Measurements from ENCODE around the gene PRPSAP1. TPM values are rescaled to one million over a fixed set of nuclear protein-coding genes. Genes with fewer than 3 reads are reported as not detected.

PRPSAP1 gene
- polyA plus RNA-seq, 3 donors = 45.8 to 58.2 (median 51.2) TPM

DNA sequence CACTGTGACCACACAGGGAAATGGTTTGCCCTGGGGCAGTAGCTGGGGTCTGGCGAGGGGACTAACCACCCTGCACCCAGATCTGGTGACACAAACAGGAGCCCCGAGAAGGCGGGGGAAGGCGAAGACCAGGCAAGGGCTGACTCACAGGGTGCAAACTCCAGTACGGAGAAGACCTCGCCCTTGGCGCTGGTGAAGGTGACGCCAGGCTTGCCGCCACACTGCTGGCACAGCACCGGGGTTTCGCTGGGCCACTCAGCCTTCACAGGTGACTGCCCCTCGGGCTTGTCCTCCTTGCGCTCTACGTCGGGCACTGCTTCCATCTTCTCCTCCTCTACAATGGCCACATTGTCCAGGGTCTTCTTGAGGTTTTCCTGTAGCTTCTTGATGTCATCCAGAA, 42.3 kb upstream of the PRPSAP1 start:
- Histone ChIP-seq H3K9ac (ENCODE audit: insufficient read depth, low read length, poor library complexity, severe bottlenecking) (no peak overlapping the region), H4K20me1 (ENCODE audit: insufficient read depth, low read length) (peaks cover 17% of the 10 kb centered on the region), H3K36me3 (replicated peaks in 1 of 2; ENCODE audit: control insufficient read depth in 1 of 2, insufficient read depth in 2 of 2, low read length in 2 of 2) (peaks cover 61 to 86% of the 10 kb centered on the region in 2 donors), H3K27me3 (ENCODE audit: control insufficient read depth in 2 of 2, insufficient read depth in 2 of 2, low read length in 2 of 2) (no peaks in the 10 kb centered on the region), H3K4me2 (replicated peaks; ENCODE audit: extremely low read depth, low read length, poor library complexity, severe bottlenecking) (no peak overlapping the region), H3K4me1 (ENCODE audit: control insufficient read depth in 1 of 2, insufficient read depth in 2 of 2, low read length in 2 of 2) (no peaks in the 10 kb centered on the region), H3K9me3 (replicated peaks in 1 of 2; ENCODE audit: control insufficient read depth in 1 of 2, insufficient read depth in 1 of 2, low read length in 2 of 2) (no peaks in the 10 kb centered on the region), H2AFZ (ENCODE audit: insufficient read depth, low read depth, low read length, poor library complexity, severe bottlenecking) (no peak overlapping the region), H3K79me2 (ENCODE audit: insufficient read depth, low read length) (no peaks in the 10 kb centered on the region), H3K27ac (ENCODE audit: low read depth in 1 of 2, low read length in 2 of 2) (no peak overlapping the region), H3K4me3 (replicated peaks in 1 of 3; ENCODE audit: low read depth in 2 of 3, low read length in 3 of 3) (no peak overlapping the region)
- no peak overlapping the region for H3K27ac Mint-ChIP-seq
- no peaks in the 10 kb centered on the region for H3K9me3 Mint-ChIP-seq
- peaks cover 69 to 95% of the 10 kb centered on the region in 2 donors for H3K36me3 Mint-ChIP-seq
- TF ChIP-seq, protein P1, sequence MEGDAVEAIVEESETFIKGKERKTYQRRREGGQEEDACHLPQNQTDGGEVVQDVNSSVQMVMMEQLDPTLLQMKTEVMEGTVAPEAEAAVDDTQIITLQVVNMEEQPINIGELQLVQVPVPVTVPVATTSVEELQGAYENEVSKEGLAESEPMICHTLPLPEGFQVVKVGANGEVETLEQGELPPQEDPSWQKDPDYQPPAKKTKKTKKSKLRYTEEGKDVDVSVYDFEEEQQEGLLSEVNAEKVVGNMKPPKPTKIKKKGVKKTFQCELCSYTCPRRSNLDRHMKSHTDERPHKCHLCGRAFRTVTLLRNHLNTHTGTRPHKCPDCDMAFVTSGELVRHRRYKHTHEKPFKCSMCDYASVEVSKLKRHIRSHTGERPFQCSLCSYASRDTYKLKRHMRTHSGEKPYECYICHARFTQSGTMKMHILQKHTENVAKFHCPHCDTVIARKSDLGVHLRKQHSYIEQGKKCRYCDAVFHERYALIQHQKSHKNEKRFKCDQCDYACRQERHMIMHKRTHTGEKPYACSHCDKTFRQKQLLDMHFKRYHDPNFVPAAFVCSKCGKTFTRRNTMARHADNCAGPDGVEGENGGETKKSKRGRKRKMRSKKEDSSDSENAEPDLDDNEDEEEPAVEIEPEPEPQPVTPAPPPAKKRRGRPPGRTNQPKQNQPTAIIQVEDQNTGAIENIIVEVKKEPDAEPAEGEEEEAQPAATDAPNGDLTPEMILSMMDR (IDR thresholded peaks at IDR 0.05) = no peak
- no peak for DNase-seq
- no peaks in the 10 kb centered on the region for H3K27me3 Mint-ChIP-seq (ENCODE audit: low read depth in 3 of 3)
- WGBS (ENCODE audit: insufficient coverage) = 97% methylated on average over 15 of the region's 15 CpGs
- H3K4me1 Mint-ChIP-seq = no peaks in the 10 kb centered on the region
- no peak overlapping the region for H3K4me3 Mint-ChIP-seq
- intact Hi-C loops (cut with micrococcal nuclease) = no loop called here

DNA sequence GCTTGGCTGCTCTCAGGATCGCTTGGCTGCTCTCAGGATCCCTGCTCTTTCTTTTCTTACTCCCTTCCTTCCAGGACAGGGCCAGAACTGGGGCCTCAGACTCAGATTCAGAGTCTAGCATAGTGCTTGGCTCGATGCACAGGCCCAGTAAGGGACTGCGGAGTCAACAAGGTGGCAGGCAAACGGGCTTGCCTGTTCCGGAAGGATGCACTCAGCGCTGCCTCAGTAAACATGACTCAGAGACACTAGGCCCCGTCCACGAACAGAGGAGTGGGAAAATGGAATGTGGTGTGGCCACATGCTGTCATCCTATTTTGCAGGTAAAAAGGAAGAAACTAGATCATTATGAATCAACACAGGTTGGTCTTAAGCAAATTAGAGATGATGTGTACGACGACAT, 40.5 kb upstream of the PRPSAP1 start:
- H2AFZ ChIP-seq (ENCODE audit: insufficient read depth, low read depth, low read length, poor library complexity, severe bottlenecking) = no peak overlapping the region
- intact Hi-C loops (cut with micrococcal nuclease) = no loop called here
- DNase-seq = peak in 1 of 3 donors; percentile 1
- no peaks in the 10 kb centered on the region for H3K79me2 ChIP-seq (ENCODE audit: insufficient read depth, low read length)
- Mint-ChIP-seq H3K9me3 (no peaks in the 10 kb centered on the region), H3K27me3 (ENCODE audit: low read depth in 3 of 3) (no peaks in the 10 kb centered on the region), H3K27ac (peak overlapping the region in 3 of 7 donors; percentile 11 to 25 (median 18)), H3K4me3 (no peak overlapping the region), H3K4me1 (no peaks in the 10 kb centered on the region), H3K36me3 (peaks cover 62 to 93% of the 10 kb centered on the region in 2 donors)
- TF ChIP-seq, protein P1 (IDR thresholded peaks at IDR 0.05) = no peak
- no peaks in the 10 kb centered on the region for H3K4me1 ChIP-seq (ENCODE audit: control insufficient read depth in 1 of 2, insufficient read depth in 2 of 2, low read length in 2 of 2)
- H3K9me3 ChIP-seq (replicated peaks in 1 of 2; ENCODE audit: control insufficient read depth in 1 of 2, insufficient read depth in 1 of 2, low read length in 2 of 2) = no peaks in the 10 kb centered on the region
- no peaks in the 10 kb centered on the region for H3K27me3 ChIP-seq (ENCODE audit: control insufficient read depth in 2 of 2, insufficient read depth in 2 of 2, low read length in 2 of 2)
- no peak overlapping the region for H3K9ac ChIP-seq (ENCODE audit: insufficient read depth, low read length, poor library complexity, severe bottlenecking)
- peaks cover 52 to 81% of the 10 kb centered on the region in 2 donors for H3K36me3 ChIP-seq (replicated peaks in 1 of 2; ENCODE audit: control insufficient read depth in 1 of 2, insufficient read depth in 2 of 2, low read length in 2 of 2)
- no peak overlapping the region for H3K27ac ChIP-seq (ENCODE audit: low read depth in 1 of 2, low read length in 2 of 2)
- H4K20me1 ChIP-seq (ENCODE audit: insufficient read depth, low read length) = peaks cover 17% of the 10 kb centered on the region
- no peak overlapping the region for H3K4me3 ChIP-seq (replicated peaks in 1 of 3; ENCODE audit: low read depth in 2 of 3, low read length in 3 of 3)
- 100% methylated on average over 6 of the region's 10 CpGs for whole genome bisulfite sequencing (ENCODE audit: insufficient coverage)
- H3K4me2 ChIP-seq (replicated peaks; ENCODE audit: extremely low read depth, low read length, poor library complexity, severe bottlenecking) = no peak overlapping the region
